Umbilical cord (tissue), 2 donors: ENCODE data around the gene LRRIQ3. TPM values are rescaled to one million over a fixed set of nuclear protein-coding genes. Genes with fewer than 3 reads are reported as not detected.
"Not testable (repeated sequence)": the region's sequence is repeated elsewhere in the genome, so short reads cannot be mapped to it uniquely, and the experiment has no call there.

Experiments used
- DNase-seq: peaks from one replicate; pipeline ENCODE4 v3.0.0-alpha.2; 2015; ENCODE audit warnings: low spot score
- total RNA-seq: library from RNA; depleted of rRNA; stranded (reverse); fragments of >200 nt; gene quantifications from one replicate; pipeline ENCODE4 v1.2.3, GENCODE V29; 2014; ENCODE audit warnings: low replicate concordance; ENCODE audit not compliant: insufficient read depth

The LRRIQ3 gene
- 25.8 TPM for total RNA-seq

DNA sequence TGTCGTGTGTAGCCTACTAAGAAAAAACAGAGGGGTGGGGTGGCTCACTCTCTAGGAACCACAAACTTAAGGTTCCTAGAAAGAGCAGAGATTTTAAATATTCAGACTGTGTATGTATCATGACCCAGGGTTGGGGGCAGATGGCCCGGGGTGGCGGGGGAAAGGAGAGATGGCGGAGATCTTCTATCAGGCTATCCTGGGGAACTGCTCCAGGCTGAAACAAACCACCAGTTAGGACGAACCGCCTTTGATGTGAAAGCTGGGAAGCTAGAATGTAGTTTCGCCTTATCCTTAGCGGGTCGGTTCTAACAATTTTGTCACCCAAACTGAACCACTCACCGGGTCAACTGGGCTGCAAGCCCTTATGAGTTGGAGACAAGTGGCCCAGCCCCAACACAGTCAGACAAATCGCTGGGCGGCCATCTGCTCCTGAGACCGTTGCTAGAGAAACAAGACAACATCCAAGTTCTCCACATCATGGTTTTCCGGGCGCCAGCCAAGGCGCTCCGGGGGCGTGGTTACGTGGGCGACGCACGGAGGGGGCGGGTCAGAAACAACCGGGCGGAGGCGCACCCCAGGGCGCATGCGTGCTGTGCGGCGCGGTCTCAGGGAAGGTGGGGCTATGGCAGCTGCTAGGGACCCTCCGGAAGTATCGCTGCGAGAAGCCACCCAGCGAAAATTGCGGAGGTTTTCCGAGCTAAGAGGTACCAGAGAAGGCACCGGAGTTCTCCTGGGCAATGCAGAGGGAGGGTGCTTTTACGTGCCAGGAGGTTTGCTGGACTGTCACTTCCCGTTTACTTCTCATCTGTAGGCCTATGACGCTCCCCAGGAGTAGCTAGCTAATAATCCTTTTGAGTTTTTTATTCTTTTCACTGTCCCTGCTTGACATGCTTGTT lies at the start of gene LRRIQ3, which contains the start of gene FPGT:
Gene LRRIQ3, minus strand, starts transcription at position 520 of the 896 bp plus-strand sequence. CDS start 14,492 bp downstream, outside the sequence.
Gene FPGT, plus strand, starts transcription at position 586 of the 896 bp plus-strand sequence. Its CDS starts 37 bp downstream, at position 623.
- DNase-seq: peak; percentile 98

- DNase-seq: peak; percentile 36
These were observed 48.3 kb upstream of the LRRIQ3 start for GRCh38 chr1:74246315-74246714.

- peak; percentile 90 for DNase-seq
These were observed 47.3 kb upstream of the LRRIQ3 start for GRCh38 chr1:74245168-74245772.

DNA sequence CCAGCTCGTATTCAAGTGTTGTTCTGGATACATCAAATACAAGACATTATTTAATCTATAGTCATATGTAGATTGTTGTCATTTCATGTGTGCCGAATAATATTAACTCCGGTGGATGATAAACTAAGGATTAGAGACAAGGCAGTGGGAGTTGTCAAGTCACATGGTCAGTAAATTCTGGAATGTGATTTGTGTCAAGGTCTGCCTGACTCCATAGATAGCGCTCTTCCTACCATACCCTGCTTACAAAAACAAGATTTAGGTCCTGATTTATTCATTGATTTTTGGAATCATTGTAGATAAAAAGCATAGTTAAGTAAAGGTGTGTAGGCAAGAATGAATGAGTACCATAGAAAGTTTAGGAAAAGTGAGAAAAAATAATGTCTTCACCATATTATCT lies 39.8 kb upstream of the LRRIQ3 start:
- DNase-seq: no peak

- DNase-seq: no peak
These were observed 39.1 kb upstream of the LRRIQ3 start for GRCh38 chr1:74237035-74237434.

DNA sequence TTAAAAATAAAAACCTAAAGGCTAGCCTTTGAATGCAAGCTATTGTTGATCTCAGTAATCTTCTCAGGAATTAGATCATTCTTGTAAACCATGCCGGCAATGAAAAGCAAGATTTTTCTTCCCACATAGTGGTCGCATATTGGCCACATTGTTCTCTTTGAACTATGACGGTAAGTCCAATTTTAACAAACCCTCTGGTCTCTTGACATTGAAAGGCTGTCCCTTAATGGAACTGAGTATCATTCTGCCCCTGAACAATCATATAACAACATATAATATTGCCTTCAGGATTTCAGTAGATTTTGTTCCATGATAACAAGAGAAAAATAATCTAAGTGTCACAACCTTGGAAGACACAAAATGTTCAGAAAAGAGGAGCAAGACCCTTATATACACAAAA lies 38.5 kb upstream of the LRRIQ3 start:
- no peak for DNase-seq

DNA sequence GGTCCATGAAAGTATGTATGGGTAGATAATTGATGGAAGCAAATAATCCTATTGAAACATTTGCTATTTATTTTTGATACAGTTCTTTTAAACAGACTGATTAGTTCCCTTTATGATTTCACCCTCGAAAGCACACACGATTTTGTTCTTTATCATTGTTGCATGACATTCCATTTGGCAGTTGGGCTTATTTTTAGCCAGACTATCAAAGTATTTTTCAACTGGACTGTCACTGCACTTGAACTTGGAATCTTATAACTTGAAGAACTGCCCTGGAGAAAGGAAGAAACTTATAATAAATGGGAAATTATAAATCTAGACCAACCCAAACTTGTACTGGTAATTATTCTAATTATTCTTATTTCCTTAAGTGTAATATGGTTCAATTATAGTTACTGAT lies 37.2 kb upstream of the LRRIQ3 start, which contains the start of gene TNNI3K:
Gene TNNI3K, plus strand, starts transcription at position 235 of the 400 bp plus-strand sequence. Its CDS starts 65 bp downstream, at position 300.
- no peak for DNase-seq

GRCh38 chr1:74223453-74223852 lies 25.5 kb upstream of the LRRIQ3 start:
- no peak for DNase-seq

DNA sequence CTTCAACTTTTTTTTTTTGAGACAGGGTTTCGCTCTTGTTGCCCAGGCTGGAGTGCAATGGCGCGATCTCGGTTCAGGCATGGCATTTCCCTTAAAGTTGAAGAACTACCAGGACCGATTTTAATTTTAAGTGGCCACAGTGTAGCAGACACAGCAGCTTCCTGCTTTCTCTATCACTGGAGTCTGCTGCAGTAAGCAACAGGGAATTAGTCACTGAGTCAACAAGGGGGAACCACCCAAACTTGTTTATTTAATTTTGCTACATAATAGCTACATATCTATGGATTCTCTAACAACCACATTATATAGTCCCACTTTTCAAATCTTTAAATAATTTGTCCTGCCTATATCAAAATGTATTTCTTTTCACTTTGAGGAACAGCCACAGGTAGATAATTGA lies 24.7 kb upstream of the LRRIQ3 start:
- DNase-seq: no peak

DNA sequence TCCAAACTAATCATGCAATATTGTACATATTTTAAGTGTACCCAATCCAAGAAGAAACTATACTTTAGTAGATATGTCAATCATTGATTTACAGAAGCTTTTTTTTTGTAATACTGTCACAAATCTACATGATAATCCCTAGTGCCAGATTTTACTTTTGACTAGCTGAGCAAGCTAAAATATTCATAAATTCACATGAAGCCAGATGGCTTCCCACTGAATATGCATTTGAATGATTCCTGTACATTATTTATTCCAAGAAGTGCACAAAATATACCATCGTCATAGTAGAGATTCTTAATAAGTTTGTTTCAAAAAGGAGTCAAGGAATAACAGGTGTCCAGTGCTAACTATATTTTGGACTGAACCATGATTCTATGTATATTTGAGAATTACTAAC lies 17.3 kb upstream of the LRRIQ3 start:
- no peak for DNase-seq

GRCh38 chr1:74205266-74205665 lies 7.3 kb upstream of the LRRIQ3 start:
- DNase-seq: peak; percentile 57

GRCh38 chr1:74199504-74199903 lies 1.5 kb upstream of the LRRIQ3 start:
- peak; percentile 23 for DNase-seq

GRCh38 chr1:74197255-74197654 lies 721 bp downstream of the LRRIQ3 start:
- no peak for DNase-seq

DNA sequence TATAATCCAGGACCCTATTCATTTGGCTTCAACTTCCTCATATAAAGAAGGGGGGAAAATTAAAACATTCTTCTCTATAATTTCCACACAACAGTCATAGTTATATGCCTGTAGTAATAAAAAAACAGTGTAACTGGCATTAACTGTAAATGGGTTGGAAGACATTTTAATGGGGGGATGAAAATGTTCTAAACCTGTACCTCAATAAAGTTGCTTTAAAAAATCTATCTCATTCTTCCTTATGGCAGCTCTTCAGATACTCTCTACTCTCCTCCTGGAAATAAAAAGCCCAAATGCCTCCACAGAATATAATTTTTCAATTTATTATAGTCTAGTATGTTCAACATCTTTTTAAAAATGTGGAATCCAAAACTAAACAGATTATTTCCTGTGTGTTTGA lies 2.6 kb downstream of the LRRIQ3 start:
- no peak for DNase-seq

DNA sequence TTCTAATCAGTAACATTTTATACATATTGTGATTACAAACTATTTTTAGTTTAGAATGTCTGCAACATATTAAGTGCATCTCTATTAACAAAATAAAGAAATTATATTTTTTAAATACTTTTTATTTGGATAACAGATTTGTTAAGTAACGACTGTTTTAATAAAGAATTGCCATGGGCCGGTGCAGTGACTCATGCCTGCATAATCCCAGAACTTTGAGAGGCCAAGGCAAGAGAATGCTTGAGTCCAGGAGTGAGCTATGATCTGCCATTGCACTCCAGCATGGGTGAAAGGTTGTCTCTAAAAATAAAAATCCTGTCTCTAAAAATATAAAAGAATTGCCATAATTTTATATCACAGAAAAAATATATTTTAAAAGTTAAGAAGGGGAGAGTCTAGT lies 4.1 kb downstream of the LRRIQ3 start:
- DNase-seq: peak; percentile 30

GRCh38 chr1:74180490-74180889 lies 17.5 kb downstream of the LRRIQ3 start:
- DNase-seq: no peak

GRCh38 chr1:74174423-74174822 lies 23.6 kb downstream of the LRRIQ3 start:
- not testable (repeated sequence) for DNase-seq

DNA sequence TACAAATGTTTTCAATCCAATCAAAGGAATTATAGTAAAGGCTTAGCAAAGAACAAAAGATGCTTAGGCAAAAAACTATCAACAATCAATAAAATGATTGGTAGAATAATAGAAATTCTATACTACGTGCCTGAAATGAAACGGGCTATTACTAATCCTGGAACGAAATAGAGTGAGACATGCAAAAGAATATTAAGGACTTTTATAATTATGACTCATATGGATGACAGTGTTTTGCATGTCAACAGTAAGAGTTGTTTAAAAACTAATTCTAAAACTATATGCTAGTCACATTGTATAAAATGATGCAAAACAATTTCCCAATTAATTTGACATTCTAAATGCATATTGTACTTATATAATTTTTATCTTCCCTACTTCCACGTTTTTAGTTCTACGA lies 35.6 kb downstream of the LRRIQ3 start:
- DNase-seq: no peak

GRCh38 chr1:74161497-74161896 lies 36.5 kb downstream of the LRRIQ3 start:
- no peak for DNase-seq

GRCh38 chr1:74160046-74160445 lies 37.9 kb downstream of the LRRIQ3 start:
- DNase-seq: no peak

DNA sequence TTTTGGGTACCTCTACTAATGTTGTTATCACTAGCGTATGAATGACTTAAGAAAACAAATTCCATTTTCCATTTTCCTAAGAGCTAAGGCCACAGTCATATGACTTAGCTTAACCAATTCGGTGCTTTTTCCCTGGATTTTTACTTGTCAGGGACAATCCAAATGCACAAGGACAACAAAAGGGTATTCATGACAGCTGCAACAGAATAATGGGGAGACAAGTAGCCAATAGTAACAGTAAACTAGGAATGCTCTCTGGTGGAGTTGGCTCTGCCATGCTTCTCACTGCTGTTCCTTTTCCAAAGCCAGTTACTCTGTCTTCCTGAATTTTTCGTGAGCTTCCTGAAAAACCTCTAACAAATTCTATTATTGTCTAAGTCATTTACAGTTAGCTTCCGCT lies 52.9 kb downstream of the LRRIQ3 start:
- DNase-seq: no peak

- not testable (repeated sequence) for DNase-seq
These were observed 80.6 kb downstream of the LRRIQ3 start for GRCh38 chr1:74117370-74117769.

- DNase-seq: no peak
These were observed 84.6 kb downstream of the LRRIQ3 start for GRCh38 chr1:74113333-74113732.
